NCI-H187 (cell line): ENCODE measurements around the gene GCC1.
A peak's percentile ranks its signal among the peaks of the same experiment; 100 is the strongest.

Experiments
- DNase-seq, 2 experiments: peaks; one replicate each; lab custom pipeline; 2025; lab: John Stamatoyannopoulos, UW

The GCC1 gene, protein sequence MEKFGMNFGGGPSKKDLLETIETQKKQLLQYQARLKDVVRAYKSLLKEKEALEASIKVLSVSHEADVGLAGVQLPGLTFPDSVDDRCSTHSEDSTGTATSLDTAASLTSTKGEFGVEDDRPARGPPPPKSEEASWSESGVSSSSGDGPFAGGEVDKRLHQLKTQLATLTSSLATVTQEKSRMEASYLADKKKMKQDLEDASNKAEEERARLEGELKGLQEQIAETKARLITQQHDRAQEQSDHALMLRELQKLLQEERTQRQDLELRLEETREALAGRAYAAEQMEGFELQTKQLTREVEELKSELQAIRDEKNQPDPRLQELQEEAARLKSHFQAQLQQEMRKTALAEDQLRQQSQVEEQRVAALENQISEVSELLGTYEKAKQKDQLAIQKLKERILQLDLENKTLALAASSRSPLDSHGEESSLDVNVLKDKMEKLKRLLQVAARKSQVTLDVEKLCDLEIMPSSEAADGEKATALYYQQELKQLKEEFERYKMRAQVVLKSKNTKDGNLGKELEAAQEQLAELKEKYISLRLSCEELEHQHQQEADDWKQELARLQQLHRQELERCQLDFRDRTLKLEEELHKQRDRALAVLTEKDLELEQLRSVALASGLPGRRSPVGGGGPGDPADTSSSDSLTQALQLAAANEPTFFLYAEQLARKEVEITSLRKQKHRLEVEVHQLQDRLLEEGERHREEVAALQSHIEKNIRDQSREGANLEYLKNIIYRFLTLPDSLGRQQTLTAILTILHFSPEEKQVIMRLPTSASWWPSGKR

DNA sequence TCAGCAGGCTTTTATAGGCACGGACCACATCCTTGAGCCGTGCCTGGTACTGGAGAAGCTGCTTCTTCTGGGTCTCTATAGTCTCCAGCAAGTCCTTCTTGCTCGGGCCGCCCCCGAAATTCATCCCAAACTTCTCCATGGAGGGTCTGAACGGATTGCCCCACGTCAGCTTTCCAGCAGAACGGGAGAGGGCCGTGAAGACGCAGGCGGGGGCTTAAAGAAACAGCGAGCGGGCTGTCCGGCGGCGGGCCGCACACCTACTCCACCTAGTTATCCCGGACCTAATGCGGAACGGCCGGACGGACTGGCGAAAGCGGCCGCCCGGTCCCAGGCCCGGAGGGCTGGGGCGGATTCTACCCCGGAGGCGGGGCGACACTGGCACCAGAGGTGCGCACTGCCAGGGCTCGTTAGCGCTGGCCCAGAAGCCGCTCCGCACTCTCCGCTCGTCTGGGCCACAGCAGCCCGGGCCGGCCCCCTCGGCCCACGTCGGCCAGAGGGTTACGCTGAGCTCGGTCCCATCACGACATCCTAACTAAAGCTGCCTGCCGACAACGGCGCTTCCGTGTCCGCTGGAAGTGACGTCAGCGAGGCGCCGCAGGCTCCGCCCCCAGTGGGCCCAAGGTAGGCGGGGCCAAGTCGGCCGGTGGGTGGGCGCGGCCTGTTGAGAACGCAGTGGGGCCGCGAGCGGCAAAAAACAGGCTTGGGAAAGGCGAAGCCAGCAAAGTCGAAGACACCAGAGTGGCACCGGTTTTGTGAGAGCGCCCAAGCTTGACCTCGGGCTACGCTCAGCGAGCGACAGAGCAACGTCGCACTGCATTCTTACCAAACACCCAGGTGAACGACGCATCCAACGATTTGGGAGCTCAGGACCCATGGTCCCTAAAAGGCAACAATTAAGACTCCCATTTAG is at the start of gene GCC1:
TSS of gene GCC1 (minus strand) at position 553 of the 910 bp plus-strand sequence. CDS start at position 139, 414 bp downstream.
- peak; percentile 74 to 83 for DNase-seq

DNA sequence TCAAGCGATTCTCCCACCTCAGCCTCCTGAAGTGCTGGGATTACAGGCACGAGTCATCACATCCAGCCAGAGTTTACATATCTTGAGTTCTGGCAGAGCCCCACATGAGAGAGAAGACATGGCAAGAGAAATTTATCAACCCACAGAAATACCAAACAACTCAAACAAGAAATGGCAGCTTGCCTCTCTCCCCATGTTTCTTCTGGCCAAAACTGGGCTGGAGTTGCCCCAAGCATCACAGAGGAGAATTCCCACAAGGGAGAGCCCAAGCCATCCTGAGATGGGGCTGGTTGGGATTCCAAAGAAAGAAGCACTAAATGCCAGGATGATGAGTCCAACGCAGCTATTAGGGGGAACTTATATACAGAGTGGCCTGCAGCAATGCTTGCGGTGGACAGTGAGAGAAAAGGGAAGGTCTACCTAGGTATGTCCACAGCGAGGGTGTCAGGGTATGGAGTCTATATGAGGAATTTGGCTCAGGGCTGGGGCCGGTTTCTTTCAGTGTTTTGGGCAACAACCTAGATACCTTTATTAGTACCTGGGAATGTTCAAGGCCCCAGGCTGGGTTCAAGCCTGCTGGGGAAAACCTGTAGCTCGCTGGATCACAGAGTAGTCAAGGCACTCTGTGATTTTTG is 47.0 kb upstream of the GCC1 start:
- no peak for DNase-seq

DNA sequence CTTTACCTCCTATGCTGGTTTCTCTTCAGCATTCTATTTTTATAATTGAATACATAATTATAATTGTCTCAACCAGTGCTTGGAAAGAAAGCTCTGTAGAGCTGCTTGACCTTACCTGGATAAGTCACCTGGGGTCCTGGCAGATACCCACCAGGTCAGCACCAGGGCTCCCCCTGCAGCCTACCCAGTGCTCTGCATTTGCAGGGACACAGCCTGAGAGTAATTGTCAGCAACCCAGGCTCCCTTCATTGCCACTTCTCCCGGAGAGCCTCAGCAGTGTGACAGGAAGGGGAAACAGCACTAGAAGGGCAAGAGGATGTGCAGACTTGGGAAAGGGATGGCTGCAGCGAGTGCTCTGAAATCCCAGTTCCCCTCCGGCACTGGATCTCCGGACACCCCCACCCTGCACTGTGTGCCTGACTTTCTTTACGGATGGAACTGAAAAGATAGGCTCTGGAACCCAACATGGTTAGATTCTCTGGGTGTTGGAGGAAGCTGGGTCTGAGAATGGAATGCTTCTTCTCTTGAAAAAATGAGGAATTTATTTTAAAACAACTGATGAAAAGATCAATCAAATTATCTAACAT is 44.0 kb upstream of the GCC1 start:
- DNase-seq, result no peak

DNA sequence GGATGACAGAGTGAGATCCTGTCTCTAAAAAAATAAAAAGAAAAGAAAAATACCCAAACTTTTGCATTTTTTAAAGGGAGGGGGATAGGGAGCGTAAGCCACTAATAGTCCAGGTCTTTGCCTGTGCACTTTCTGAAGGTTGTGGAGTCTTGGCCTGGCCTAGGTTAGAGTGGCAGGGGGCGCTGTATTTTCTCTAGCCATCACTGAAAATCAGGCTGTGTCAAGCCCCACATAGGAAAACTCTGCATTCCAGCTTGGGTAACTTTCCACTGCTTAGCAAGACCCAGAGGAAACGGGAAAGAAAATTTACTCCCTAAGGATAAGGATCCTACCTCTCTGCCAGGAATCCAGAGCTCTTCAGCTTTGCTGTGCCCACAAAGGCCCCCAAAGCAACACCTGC is 43.0 kb upstream of the GCC1 start:
- DNase-seq, result no peak

DNA sequence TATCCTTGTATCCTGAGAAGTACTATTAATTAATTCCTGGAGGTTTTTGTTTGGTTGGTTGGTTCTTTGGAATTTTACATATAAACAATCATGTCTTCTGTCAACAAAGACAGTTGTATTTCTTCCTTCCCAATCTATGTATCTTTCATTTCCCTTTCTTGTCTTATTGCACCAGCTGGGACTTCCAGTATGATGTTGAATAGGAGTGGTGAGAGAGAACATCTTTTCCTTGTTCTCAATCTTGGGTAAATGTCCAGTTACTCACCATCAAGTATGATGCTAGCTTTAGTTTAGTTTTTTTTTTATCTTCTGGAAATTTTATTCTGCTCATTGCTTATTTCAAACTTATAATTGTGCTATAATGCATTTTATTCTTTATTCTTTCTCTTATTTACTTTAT is 39.9 kb upstream of the GCC1 start:
- no peak for DNase-seq

DNA sequence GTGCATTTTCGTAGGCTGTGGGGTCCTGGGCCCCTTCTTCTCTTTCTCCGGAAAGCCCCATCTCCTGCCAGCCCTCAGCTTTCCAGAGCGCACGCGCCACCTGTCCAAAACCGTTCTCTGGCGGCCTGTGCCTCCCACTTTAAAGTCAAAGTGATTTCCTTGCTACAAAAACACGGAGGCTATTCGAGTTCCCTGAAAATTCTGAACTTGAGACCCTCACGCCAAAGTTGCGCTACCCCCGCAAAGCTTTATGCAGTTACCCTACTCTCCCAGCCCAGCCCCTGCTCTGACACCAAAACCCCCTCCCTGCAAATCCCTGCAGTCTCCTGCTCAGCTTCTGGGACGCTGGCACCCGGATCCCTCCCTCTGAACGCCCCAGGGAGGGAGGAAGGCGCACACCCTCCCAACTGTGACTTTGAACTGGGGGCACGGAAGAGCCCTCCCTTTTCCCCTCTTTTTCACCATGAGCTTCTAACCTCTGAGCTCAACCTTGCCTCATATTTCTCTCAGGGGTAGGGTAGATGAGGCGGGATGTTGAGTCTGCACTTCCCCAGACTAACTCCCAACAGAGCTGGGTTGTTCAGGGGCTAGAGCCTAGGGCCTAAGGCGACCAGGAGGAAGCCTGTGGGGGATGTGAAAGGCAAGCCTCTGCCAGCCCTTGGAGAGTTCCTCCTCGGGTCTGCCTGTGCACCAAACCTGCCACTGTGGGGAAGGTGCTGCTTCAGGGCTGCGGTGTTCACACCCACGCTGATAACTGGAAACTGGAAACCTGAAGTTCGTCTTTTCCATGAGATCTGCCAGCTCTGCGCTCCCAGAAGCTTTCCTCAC is 35.2 kb upstream of the GCC1 start:
- DNase-seq, result no peak

DNA sequence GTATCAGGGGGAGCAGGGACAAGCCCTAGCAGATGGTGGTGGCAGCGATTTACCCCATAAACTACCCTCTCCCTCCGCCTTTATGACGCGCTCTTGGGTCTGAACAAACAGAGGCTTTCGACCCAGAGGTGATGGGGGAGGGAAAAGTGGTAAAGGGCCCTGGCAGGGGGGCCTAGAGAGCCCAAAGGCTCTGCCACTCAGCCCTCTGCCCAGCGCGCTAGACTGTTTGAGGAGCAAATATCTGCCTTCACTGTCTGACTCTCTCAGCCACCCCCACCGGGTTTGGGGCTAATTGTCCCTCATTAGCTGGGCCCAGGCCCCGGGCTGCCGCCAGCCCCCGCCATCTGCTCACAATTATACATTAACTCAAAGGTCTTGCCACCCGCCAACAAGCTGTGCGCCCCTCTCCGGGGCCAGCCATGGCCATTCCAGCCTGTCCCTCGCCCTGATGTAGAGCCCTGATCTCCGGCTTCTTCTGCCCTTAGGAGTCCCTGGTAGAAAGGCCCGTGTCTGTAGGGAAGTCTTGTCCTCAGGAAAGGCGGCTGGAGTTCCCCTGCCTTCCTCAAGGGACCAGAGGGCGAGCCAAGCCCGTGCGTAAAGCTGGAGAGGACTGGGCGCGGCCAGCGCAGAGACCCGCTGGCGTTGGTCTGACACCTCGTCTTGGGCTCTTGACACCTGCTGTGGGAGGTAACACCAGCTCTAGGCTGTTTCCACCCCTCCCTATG is 34.4 kb upstream of the GCC1 start:
- DNase-seq, result no peak

DNA sequence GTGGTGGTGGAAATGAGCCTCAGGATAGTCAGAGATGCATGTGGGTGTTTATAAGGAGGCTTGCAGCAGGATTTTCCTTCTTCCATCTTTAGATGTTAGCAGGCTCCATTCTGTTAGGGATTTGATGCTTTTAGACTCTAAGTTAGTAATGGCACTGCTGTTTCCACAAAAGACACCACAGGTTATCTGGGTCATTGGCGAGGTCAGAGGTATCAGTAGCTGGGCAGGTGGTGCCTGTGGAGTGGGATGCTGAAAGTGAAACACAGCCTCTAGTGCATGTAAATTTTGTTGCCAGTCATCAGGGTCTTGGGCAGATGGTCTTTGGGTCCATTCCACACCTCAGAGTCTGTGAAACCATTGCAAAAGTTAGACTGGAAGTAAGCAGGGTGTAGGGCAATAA is 33.4 kb upstream of the GCC1 start:
- DNase-seq, result no peak

DNA sequence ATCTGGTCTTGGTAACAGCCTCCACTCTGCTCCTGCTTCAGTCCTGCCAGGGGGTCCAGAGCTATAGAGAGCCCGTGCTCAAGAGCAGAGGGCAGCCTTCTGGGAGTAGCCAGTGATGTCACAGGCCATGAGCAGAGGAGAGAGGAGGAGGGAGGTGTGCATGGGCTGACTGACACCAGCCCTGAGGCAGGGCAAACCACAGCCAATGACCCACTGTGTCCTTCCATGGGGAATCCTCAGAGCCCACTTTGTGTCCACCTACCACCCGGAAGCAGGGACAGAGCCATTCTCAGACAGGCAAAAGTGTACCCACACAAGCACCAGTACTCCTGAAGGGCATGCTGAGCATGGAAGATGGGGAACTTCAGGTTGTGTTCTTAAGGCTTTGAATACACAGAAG is 32.6 kb upstream of the GCC1 start, which contains the start of gene PAX4:
TSS of gene PAX4 (minus strand) at position 101 of the 400 bp plus-strand sequence. CDS start 2,214 bp downstream, outside the sequence.
- no peak for DNase-seq

DNA sequence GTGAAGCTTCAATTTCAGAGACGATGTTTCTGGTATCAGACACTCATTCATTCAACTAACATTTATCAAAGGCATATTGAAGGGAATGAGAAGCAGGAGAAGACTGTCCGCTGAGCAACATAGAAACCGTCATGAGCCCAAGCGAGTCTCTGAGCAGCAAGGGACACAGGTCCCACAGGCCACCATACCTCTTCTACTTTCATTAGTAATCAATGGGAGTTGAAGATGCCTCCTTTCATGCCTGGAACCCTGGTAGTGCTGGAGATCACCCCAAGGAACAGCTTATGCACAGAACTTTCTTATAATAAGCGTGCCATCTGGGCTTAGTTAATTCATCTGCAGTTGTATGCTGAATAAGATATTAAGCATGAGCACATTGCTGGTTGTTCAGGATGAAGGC is 31.3 kb upstream of the GCC1 start:
- no peak for DNase-seq

DNA sequence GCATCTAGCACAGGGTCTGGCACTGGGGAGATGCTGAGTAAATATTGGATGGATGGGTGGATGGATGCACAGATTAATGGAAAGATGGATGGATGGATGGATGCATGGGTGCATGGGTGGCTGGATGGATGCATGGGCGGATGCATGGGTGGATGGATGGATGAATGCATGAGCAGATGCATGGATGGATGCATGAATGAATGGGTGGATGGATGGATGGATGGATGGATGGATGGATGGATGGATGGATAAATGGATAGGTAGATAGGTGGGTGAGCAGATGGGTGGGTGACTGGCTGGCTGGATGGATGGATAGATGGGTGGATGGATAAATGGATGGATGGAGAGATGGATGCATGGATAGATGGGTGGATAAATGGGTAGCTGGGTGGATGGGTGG is 26.9 kb upstream of the GCC1 start:
- DNase-seq, result no peak

DNA sequence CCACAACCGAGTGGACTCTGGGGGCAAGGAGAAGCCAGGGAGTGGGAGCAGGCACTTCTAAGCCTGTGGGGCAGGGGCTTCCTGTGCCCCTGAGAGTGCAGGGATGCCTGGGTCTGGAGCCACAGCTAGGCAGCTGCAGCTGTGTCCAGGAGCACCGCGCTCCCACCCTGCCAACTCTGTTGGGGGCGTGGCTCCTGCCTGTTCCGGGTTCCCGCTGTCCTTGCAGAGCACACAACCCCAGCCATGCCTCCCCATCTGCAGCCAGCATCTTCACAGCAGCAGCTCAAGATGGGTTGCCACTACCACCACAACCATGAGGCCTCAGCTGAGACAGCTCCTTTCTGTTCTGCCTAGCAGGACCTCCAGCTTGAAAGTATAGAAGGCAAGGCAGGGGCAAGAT is 23.9 kb upstream of the GCC1 start:
- DNase-seq, result no peak

DNA sequence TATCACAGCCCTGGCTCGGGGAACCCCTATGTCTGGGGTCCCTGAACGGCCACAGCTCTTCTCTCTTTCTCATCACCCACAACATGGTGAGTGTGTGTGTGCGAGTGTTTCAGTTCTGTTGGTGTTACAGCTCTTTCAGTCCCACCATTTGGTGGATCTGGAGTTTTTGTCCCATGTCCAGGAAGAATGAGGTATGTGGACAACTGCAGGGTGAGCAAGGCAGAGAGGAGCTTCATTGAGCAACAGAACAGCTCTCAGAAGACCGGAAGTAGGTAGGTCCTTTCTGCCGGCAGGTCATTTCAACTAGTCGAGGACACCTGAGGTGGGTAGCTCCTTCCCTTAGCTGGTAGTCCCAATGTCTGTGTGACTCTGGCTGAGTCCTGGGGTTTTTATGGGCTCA is 23.1 kb upstream of the GCC1 start:
- no peak for DNase-seq

DNA sequence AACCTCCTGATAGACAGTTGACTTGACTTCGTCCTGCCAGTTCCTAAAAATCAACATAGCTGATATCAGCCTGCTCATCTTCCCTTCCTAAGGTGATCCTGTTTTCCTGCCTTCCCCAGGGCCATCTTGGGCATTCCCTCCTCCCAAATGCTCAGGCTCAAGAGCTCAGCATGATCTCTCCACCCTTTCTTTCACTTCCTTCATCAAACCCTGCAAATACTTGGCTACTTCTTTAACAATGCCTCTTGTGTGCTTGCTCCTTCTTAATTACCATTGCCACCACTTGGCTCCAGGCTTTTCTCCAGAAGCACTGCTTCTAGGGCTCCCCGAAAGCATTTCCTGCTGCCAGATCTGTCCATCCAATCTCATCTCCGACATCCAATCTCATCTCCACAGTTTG is 15.5 kb upstream of the GCC1 start:
- no peak for DNase-seq

DNA sequence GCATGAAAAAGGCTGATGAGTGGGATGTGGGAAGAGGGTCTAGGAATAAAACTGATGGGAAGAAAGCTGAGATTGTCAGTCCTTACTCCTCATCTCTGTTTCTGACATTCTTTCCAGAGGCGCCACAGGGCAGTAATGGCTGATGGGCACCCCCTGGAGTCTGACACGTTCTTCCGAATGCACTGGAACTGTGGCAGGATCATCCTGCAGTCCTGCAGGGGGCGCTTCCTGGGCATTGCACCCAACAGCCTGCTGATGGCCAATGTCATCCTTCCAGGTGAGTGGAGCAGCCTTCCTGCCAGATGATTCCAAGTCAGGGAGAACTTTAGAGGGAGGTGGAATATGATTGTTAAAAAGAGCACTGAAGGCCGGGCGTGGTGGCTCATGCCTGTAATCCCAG is 12.9 kb upstream of the GCC1 start:
- no peak for DNase-seq

DNA sequence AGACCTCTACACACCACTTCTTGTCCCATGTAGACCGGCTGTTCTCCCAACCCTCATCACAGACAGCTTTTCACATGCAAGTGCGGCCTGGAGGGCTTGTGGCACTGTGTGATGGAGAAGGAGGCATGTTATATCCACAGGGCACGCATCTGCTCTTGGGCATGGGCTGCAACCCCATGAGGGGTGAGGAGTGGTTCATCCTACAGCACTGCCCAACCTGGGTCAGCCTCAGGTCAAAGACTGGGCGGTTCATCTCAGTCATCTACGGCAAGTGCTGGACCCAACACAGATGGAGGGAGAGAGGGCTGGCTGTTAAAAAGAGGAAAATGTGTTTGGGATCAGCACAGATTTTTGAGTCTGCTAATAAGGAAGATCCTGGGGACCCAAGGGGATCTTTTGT is 10.3 kb upstream of the GCC1 start:
- DNase-seq, result no peak

DNA sequence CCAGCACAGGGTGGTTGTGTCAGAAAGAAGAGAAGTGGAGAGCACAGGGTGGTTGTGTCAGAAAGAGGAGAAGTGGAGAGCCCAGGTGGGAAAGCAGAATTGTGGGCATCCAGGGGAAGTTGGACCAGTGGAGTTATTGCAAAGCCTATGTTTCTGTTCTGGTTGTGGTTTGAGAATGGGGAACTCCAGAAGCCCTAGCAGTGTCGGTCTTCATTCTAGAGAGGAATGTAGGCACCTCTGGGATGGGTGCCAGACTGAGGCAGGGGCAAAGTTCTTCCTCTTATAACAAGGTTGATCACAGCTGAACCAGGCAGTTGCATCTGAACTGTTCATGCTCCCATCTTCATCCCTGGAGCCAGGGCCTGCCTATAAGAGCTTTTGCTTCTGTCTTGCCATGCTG is 9.1 kb upstream of the GCC1 start:
- DNase-seq, result no peak

DNA sequence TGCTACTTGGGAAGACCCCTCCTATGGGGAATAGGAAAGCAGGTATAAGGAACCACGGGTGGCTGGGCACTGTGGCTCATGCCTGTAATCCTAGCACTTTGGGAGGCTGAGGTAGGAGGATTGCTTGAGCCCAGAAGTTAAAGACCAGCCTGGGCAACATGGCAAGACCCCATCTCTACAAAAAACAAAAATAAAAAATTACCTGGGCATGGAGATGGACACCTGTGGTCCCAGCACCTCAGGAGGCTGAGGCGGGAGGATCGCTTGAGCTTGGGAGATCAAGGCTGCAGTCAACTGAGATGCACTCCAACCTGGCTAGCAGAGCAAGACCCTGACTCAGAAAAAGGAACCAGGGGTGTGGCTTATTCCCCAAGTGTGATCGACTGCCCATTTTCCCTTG is 7.2 kb upstream of the GCC1 start:
- no peak for DNase-seq

DNA sequence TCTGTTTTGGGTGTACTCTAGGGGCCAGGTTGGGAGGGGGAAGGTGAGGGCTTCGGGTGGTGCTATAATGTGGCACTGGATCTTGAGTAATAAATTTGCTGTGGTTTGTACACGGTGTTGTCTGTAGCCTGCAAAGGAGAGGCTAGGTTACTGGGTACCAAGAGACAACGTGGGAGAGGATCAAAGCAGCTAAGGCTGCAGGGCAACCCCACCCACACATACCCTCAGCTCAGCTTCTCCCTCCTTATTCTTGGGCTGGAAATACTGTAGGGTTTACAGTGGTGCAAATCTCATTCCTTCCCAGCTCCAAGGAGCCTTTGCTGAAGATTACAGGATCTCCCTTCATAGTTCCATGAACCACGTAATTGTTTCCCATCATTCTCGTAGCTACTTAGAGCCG is 6.2 kb upstream of the GCC1 start:
- no peak for DNase-seq

DNA sequence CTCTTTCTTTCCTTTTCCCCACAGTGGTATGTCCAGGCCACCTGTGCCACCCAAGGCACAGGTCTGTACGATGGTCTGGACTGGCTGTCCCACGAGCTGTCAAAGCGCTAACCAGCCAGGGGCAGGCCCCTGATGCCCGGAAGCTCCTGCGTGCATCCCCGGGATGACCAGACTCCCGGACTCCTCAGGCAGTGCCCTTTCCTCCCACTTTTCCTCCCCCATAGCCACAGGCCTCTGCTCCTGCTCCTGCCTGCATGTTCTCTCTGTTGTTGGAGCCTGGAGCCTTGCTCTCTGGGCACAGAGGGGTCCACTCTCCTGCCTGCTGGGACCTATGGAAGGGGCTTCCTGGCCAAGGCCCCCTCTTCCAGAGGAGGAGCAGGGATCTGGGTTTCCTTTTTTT is 5.8 kb upstream of the GCC1 start:
- DNase-seq, result no peak
